ENCODE results near the gene PLA2G5. TPM values are rescaled to one million over a fixed set of nuclear protein-coding genes. Genes with fewer than 3 reads are reported as not detected.

Gene PLA2G5
- total RNA-seq, 2 experiments from 2014 or later, result not detected

DNA sequence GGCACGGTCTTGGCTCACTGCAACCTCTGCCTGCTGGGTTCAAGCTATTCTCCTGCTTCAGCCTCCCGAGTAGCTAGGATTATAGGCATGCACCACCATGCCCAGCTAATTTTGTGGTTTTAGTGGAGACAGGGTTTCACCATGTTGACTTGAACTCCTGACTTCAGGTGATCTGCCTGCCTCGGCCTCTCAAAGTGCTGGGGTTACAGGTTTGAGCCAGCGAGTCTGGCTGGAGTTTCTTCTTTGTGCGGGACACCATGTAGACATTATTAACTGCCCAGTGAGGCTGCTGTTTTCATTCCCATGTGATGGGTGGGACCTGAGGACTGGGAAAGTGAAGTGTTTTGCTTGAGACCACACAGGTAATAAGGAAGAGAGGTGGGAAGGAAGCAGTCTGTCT, 23.3 kb downstream of the PLA2G5 start:
- CTCF ChIA-PET (ENCODE audit: unreplicated experiment), result no interaction called here
- POLR2A ChIA-PET, result no interaction called here
- Histone ChIP-seq H3K36me3 (ENCODE audit: insufficient read depth, low read length) (no peaks in the 10 kb centered on the region), H3K27ac (ENCODE audit: low read depth, low read length, poor library complexity, severe bottlenecking) (no peak overlapping the region), H2AFZ (ENCODE audit: low read length) (no peak overlapping the region), H3K79me2 (ENCODE audit: insufficient read depth, low read depth, low read length) (no peaks in the 10 kb centered on the region), H3K4me2 (ENCODE audit: low read length) (no peak overlapping the region), H3K4me1 (ENCODE audit: insufficient read depth, low read length, poor library complexity, severe bottlenecking) (no peaks in the 10 kb centered on the region), H3K9me2 (ENCODE audit: insufficient read depth, low read length) (no peaks in the 10 kb centered on the region), H3K9me3 (ENCODE audit: low read length) (no peaks in the 10 kb centered on the region), H4K20me1 (ENCODE audit: insufficient read depth, low read length) (no peaks in the 10 kb centered on the region), H3K4me3 (ENCODE audit: low read depth, low read length, poor library complexity, severe bottlenecking) (no peak overlapping the region)
- TF ChIP-seq, protein P1, sequence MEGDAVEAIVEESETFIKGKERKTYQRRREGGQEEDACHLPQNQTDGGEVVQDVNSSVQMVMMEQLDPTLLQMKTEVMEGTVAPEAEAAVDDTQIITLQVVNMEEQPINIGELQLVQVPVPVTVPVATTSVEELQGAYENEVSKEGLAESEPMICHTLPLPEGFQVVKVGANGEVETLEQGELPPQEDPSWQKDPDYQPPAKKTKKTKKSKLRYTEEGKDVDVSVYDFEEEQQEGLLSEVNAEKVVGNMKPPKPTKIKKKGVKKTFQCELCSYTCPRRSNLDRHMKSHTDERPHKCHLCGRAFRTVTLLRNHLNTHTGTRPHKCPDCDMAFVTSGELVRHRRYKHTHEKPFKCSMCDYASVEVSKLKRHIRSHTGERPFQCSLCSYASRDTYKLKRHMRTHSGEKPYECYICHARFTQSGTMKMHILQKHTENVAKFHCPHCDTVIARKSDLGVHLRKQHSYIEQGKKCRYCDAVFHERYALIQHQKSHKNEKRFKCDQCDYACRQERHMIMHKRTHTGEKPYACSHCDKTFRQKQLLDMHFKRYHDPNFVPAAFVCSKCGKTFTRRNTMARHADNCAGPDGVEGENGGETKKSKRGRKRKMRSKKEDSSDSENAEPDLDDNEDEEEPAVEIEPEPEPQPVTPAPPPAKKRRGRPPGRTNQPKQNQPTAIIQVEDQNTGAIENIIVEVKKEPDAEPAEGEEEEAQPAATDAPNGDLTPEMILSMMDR (conservative IDR thresholded peaks at IDR 0.05; ENCODE audit: low read length), result no peak
- TF ChIP-seq EZH2phosphoT487 (IDR thresholded peaks at IDR 0.05; ENCODE audit: borderline replicate concordance, low read depth, low read length), result no peak
- intact Hi-C loops (cut with micrococcal nuclease; ENCODE audit: unreplicated experiment), result no loop called here
- no TSS peak for BruUV-seq (replicated peaks)
- DNase-seq (ENCODE audit: low spot score), result no peak

DNA sequence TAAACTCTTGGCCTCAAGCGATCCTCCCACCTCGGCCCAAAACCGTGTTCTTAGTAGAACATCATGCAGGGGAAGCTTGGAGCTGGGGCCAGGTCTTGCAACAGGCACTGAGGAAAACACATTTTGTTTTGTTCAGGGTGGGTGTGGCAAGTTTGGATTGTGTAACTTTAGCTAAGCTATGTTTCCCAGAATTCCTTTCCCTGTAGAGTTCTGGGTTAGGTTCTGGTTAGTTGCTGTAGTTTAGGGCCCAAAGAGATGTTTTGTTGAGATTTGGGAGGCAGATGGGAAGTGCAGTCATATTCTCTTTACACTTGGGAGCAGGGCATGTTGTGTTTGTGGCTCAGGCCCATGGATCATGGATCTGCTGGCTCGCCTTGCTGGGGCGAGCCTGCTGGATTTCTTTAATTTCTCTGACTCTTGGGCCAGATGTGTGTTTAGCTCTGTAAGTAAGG, 24.0 kb downstream of the PLA2G5 start:
- CTCF ChIA-PET (ENCODE audit: unreplicated experiment), result no interaction called here
- no TSS peak for BruUV-seq (replicated peaks)
- H3K27ac ChIP-seq (ENCODE audit: low read depth, low read length, poor library complexity, severe bottlenecking), result no peak overlapping the region
- H3K4me2 ChIP-seq (ENCODE audit: low read length), result no peak overlapping the region
- no peak for DNase-seq (ENCODE audit: low spot score)
- TF ChIP-seq, protein P1 (conservative IDR thresholded peaks at IDR 0.05; ENCODE audit: low read length), result no peak
- TF ChIP-seq EZH2phosphoT487 (IDR thresholded peaks at IDR 0.05; ENCODE audit: borderline replicate concordance, low read depth, low read length), result no peak
- no peaks in the 10 kb centered on the region for H3K4me1 ChIP-seq (ENCODE audit: insufficient read depth, low read length, poor library complexity, severe bottlenecking)
- H3K79me2 ChIP-seq (ENCODE audit: insufficient read depth, low read depth, low read length), result no peaks in the 10 kb centered on the region
- intact Hi-C loops (cut with micrococcal nuclease; ENCODE audit: unreplicated experiment), result no loop called here
- no peaks in the 10 kb centered on the region for H3K9me2 ChIP-seq (ENCODE audit: insufficient read depth, low read length)
- POLR2A ChIA-PET, result no interaction called here
- H3K4me3 ChIP-seq (ENCODE audit: low read depth, low read length, poor library complexity, severe bottlenecking), result no peak overlapping the region
- no peaks in the 10 kb centered on the region for H3K9me3 ChIP-seq (ENCODE audit: low read length)
- H3K36me3 ChIP-seq (ENCODE audit: insufficient read depth, low read length), result no peaks in the 10 kb centered on the region
- H4K20me1 ChIP-seq (ENCODE audit: insufficient read depth, low read length), result no peaks in the 10 kb centered on the region
- H2AFZ ChIP-seq (ENCODE audit: low read length), result no peak overlapping the region

DNA sequence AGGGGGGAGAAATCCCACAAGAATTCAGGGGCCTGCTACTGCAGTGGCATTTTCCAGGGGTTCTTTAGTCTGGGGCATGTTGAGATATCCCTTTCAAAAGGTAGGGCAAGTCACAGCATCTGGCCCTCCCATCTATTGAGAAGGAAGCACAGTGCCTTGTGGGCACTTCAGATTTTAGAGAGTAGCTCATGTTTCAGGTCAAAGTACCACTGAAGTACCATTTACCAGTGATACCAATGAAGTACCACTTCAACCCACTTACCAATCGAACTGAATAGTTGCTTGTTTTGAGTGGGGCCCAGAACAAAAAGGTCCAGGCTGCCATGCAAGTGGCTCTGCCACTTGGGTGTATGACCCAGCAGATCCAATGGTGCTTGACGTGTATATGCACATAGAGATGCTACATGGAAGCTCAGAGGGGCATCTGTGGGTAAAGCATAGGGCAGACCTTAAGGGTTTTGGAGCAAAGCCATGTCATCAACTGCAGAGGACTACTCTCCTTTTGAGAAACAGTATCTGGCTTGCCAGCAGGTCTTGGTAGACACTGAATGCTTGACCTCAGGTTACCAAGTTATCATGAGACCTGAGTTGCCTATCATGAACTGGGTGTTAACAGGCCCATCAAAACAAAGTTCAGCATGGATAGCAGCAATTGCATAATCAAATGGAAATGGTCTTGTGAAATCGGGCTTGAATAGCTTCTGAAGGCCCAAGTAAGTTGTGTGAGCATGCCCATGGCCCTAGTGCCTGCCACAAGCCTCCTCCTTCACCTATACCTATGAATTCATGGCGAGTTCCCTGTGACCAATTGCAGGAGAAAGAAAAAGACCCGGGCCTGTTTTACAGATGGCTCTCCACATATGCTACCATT, 25.8 kb downstream of the PLA2G5 start:
- no peaks in the 10 kb centered on the region for H4K20me1 ChIP-seq (ENCODE audit: insufficient read depth, low read length)
- no peaks in the 10 kb centered on the region for H3K9me2 ChIP-seq (ENCODE audit: insufficient read depth, low read length)
- H3K36me3 ChIP-seq (ENCODE audit: insufficient read depth, low read length), result no peaks in the 10 kb centered on the region
- BruUV-seq (replicated peaks), result no TSS peak
- H3K9me3 ChIP-seq (ENCODE audit: low read length), result no peaks in the 10 kb centered on the region
- CTCF ChIA-PET (ENCODE audit: unreplicated experiment), result no interaction called here
- H3K4me2 ChIP-seq (ENCODE audit: low read length), result no peak overlapping the region
- POLR2A ChIA-PET, result interaction anchor here (0.5 kb wide), 1 partner anchor 1079 kb away, joined by 3 read pairs; no protein-coding TSS in a partner anchor
- no peak overlapping the region for H2AFZ ChIP-seq (ENCODE audit: low read length)
- TF ChIP-seq, protein P1 (conservative IDR thresholded peaks at IDR 0.05; ENCODE audit: low read length), result no peak
- TF ChIP-seq EZH2phosphoT487 (IDR thresholded peaks at IDR 0.05; ENCODE audit: borderline replicate concordance, low read depth, low read length), result no peak
- no peak overlapping the region for H3K4me3 ChIP-seq (ENCODE audit: low read depth, low read length, poor library complexity, severe bottlenecking)
- intact Hi-C loops (cut with micrococcal nuclease; ENCODE audit: unreplicated experiment), result no loop called here
- H3K27ac ChIP-seq (ENCODE audit: low read depth, low read length, poor library complexity, severe bottlenecking), result no peak overlapping the region
- H3K79me2 ChIP-seq (ENCODE audit: insufficient read depth, low read depth, low read length), result no peaks in the 10 kb centered on the region
- H3K4me1 ChIP-seq (ENCODE audit: insufficient read depth, low read length, poor library complexity, severe bottlenecking), result no peaks in the 10 kb centered on the region
- no peak for DNase-seq (ENCODE audit: low spot score)
